H9 (cell line): Measurements from ENCODE around the gene KAZN. TPM values are rescaled to one million over a fixed set of nuclear protein-coding genes. Genes with fewer than 3 reads are reported as not detected.

ENCODE experiments used
- DNase-seq: peaks from one replicate; pipeline ENCODE4 v3.0.0-alpha.2; 2017
- H2AFZ ChIP-seq: one replicate; pipeline ENCODE4 v1.6.1; 2013; ENCODE audit warnings: mild to moderate bottlenecking, low read length, control low read depth, moderate library complexity
- H2AK5ac ChIP-seq: 2 replicates; pipeline ENCODE4 v1.6.1; 2013; ENCODE audit warnings: low read length, control low read depth, mixed read lengths; ENCODE audit not compliant: insufficient read length
- H2BK120ac ChIP-seq: one replicate; pipeline ENCODE4 v1.6.1; 2013; ENCODE audit warnings: low read depth, mild to moderate bottlenecking, low read length, control low read depth, inconsistent platforms; ENCODE audit not compliant: poor library complexity, severe bottlenecking
- H2BK12ac ChIP-seq: 2 replicates; pipeline ENCODE4 v1.6.1; 2013; ENCODE audit warnings: low read length, control low read depth, mixed read lengths, low read depth; ENCODE audit not compliant: insufficient read length
- H2BK15ac ChIP-seq: 2 replicates; pipeline ENCODE4 v1.6.1; 2013; ENCODE audit warnings: low read depth, low read length, control low read depth
- H2BK20ac ChIP-seq: one replicate; pipeline ENCODE4 v1.6.1; 2013; ENCODE audit warnings: low read depth, mild to moderate bottlenecking, low read length, control low read depth, inconsistent platforms; ENCODE audit not compliant: poor library complexity, severe bottlenecking
- H2BK5ac ChIP-seq: 2 replicates; pipeline ENCODE4 v1.6.1; 2013; ENCODE audit warnings: low read length, control low read depth, mixed read lengths; ENCODE audit not compliant: insufficient read length
- H3K14ac ChIP-seq: 2 replicates; pipeline ENCODE4 v1.6.1; 2013; ENCODE audit warnings: low read length, control low read depth; ENCODE audit not compliant: insufficient read depth
- H3K18ac ChIP-seq: 2 replicates; pipeline ENCODE4 v1.6.1; 2013; ENCODE audit warnings: low read depth, mild to moderate bottlenecking, mixed read lengths, low read length, control low read depth; ENCODE audit not compliant: insufficient read length
- H3K23ac ChIP-seq: 2 replicates; pipeline ENCODE4 v1.6.1; 2013; ENCODE audit warnings: low read length, control low read depth, mixed read lengths, low read depth; ENCODE audit not compliant: insufficient read length
- H3K23me2 ChIP-seq: 2 replicates; pipeline ENCODE4 v1.6.1; 2013; ENCODE audit warnings: low read depth, mild to moderate bottlenecking, mixed read lengths, low read length, control low read depth; ENCODE audit not compliant: insufficient read length, poor library complexity, severe bottlenecking
- H3K27ac ChIP-seq: 2 replicates; pipeline ENCODE4 v1.5.1; 2013; ENCODE audit warnings: low read length, control low read depth, mixed read lengths, low read depth; ENCODE audit not compliant: insufficient read length
- H3K27me3 ChIP-seq: 2 replicates; pipeline ENCODE4 v1.6.1; 2013; ENCODE audit warnings: low read length, control low read depth, inconsistent platforms; ENCODE audit not compliant: insufficient read depth
- H3K4ac ChIP-seq: 2 replicates; pipeline ENCODE4 v1.6.1; 2013; ENCODE audit warnings: low read depth, mild to moderate bottlenecking, control low read depth, inconsistent platforms, low read length, moderate library complexity
- H3K4me1 ChIP-seq: 2 replicates; pipeline ENCODE4 v1.6.1; 2013; ENCODE audit warnings: low read length, control low read depth, inconsistent platforms; ENCODE audit not compliant: insufficient read depth
- H3K4me2 ChIP-seq: 2 replicates; pipeline ENCODE4 v1.6.1; 2013; ENCODE audit warnings: low read length, control low read depth, mixed read lengths; ENCODE audit not compliant: insufficient read length, insufficient read depth
- H3K56ac ChIP-seq: 2 replicates; pipeline ENCODE4 v1.6.1; 2013; ENCODE audit warnings: low read depth, mild to moderate bottlenecking, mixed read lengths, low read length, control low read depth; ENCODE audit not compliant: insufficient read length
- H3K79me1 ChIP-seq: 2 replicates; pipeline ENCODE4 v1.6.1; 2013; ENCODE audit warnings: low read depth, mild to moderate bottlenecking, moderate library complexity, low read length, control low read depth, inconsistent platforms; ENCODE audit not compliant: insufficient read depth, poor library complexity, severe bottlenecking
- H3K79me2 ChIP-seq: 2 replicates; pipeline ENCODE4 v1.6.1; 2013; ENCODE audit warnings: low read length, control low read depth, inconsistent platforms; ENCODE audit not compliant: insufficient read depth
- H3K9ac ChIP-seq: 2 replicates; pipeline ENCODE4 v1.6.1; 2013; ENCODE audit warnings: low read length, control low read depth, mixed read lengths; ENCODE audit not compliant: insufficient read length; ENCODE audit errors: extremely low read depth
- H3K9me3 ChIP-seq: one replicate; pipeline ENCODE4 v1.6.1; 2013; ENCODE audit warnings: low read depth, low read length, inconsistent platforms; ENCODE audit not compliant: control insufficient read depth
- H3T11ph ChIP-seq: one replicate; pipeline ENCODE4 v1.6.1; 2013; ENCODE audit warnings: mild to moderate bottlenecking, low read length, control low read depth, inconsistent platforms
- H4K20me1 ChIP-seq: one replicate; pipeline ENCODE4 v1.6.1; 2013; ENCODE audit not compliant: control insufficient read depth, insufficient read length, insufficient read depth
- H4K5ac ChIP-seq: 2 replicates; pipeline ENCODE4 v1.6.1; 2013; ENCODE audit warnings: low read depth, mild to moderate bottlenecking, mixed read lengths, low read length, control low read depth; ENCODE audit not compliant: insufficient read length
- H4K8ac ChIP-seq: replicated peaks from 2 replicates; pipeline ENCODE4 v1.6.1; 2013; ENCODE audit warnings: low read length, control low read depth, mixed read lengths, low read depth; ENCODE audit not compliant: insufficient read length
- H4K91ac ChIP-seq: 2 replicates; pipeline ENCODE4 v1.6.1; 2013; ENCODE audit warnings: low read depth, mild to moderate bottlenecking, moderate library complexity, mixed read lengths, low read length, control low read depth; ENCODE audit not compliant: insufficient read length
- H3K27ac Mint-ChIP-seq, 3 experiments: 2 replicates in 2 of 3; 3 replicates in 1 of 3; pipeline ENCODE4 v1.8.0; 2020 to 2021; ENCODE audit warnings: mixed read lengths in 3 of 3, mild to moderate bottlenecking in 1 of 3, moderate library complexity in 1 of 3
- H3K27me3 Mint-ChIP-seq: 2 replicates; pipeline ENCODE4 v1.8.0; 2021; ENCODE audit warnings: low read depth, mild to moderate bottlenecking, moderate library complexity, mixed read lengths
- H3K36me3 Mint-ChIP-seq, 3 experiments: 2 replicates in 2 of 3; 3 replicates in 1 of 3; pipeline ENCODE4 v1.8.0; 2020 to 2021; ENCODE audit warnings: low read depth in 3 of 3, mixed read lengths in 3 of 3; ENCODE audit not compliant: insufficient read depth in 1 of 3
- H3K4me1 Mint-ChIP-seq, 2 experiments: 2 replicates each; pipeline ENCODE4 v1.8.0; 2020; ENCODE audit warnings: mixed read lengths in 2 of 2
- H3K4me3 Mint-ChIP-seq, 2 experiments: 2 replicates in 1 of 2; 3 replicates in 1 of 2; pipeline ENCODE4 v1.8.0; 2020 to 2021; ENCODE audit warnings: mild to moderate bottlenecking in 2 of 2, mixed read lengths in 2 of 2, moderate library complexity in 1 of 2
- H3K9me3 Mint-ChIP-seq, 2 experiments: 2 replicates in 1 of 2; 3 replicates in 1 of 2; pipeline ENCODE4 v1.8.0; 2020; ENCODE audit warnings: mild to moderate bottlenecking in 2 of 2, mixed read lengths in 2 of 2, moderate library complexity in 1 of 2
- CTCF ChIP-seq: fragments of 200-600 bp; sonication (generic); conservative IDR thresholded peaks from 3 replicates; pipeline ENCODE4 v1.8.0; 2021; ENCODE audit warnings: antibody characterized with exemption, mild to moderate bottlenecking
- WGBS: extraction: QIAGEN DNeasy Blood & Tissue Kit; methylation state at CpG from one replicate; pipeline ENCODE4 v1.1.7; 2013; ENCODE audit warnings: missing lambda C conversion rate, low lambda C conversion rate, mixed read lengths; ENCODE audit not compliant: insufficient read length; ENCODE audit errors: extremely low coverage; 5-methylcytosine and 5-hydroxymethylcytosine counted together
- total RNA-seq: library from RNA; stranded (reverse); gene quantifications from 2 replicates; pipeline ENCODE4 v1.2.1, GENCODE V29; 2021

KAZN gene
- total RNA-seq, 1 experiment from 2014 or later: 7.6 TPM

DNA sequence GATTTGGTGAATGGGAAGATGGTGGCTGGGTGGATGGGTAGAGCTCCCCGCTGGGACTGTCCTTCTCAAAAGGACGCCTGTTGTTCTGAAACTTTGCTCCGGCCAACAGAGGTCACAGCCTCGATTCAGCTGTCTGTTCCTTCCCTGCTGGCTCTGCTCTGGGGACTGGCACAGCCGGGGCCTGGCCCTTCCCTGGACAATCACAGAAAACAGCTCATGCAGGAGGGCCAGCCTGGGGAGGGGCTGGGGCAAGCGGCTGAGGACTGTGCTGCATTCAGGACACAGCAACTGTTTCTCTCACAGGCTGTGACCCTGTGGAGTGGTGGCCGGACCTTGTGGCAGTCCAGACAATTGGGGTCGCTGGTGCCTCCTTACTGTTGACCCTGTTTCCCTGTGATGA is 444.4 kb downstream of the KAZN start:
- H3K9me3 Mint-ChIP-seq: no peaks in the 10 kb centered on the region
- H2BK5ac ChIP-seq: no peak overlapping the region
- no peak overlapping the region for H3K56ac ChIP-seq
- H3K9me3 ChIP-seq: no peaks in the 10 kb centered on the region
- no peak overlapping the region for H2BK120ac ChIP-seq
- H3K4me2 ChIP-seq: no peak overlapping the region
- no peaks in the 10 kb centered on the region for H4K20me1 ChIP-seq
- no peak overlapping the region for H3K9ac ChIP-seq
- no peak overlapping the region for H4K91ac ChIP-seq
- no peaks in the 10 kb centered on the region for H3K27me3 Mint-ChIP-seq
- no peak overlapping the region for H2BK20ac ChIP-seq
- no peak overlapping the region for H3K14ac ChIP-seq
- no peak overlapping the region for H3K4me3 Mint-ChIP-seq
- WGBS: no CpG with 5 or more reads among the region's 8 CpGs
- no peak for TF ChIP-seq CTCF
- no peaks in the 10 kb centered on the region for H3K4me1 ChIP-seq
- H3K27me3 ChIP-seq: no peaks in the 10 kb centered on the region
- no peak overlapping the region for H2BK15ac ChIP-seq
- H4K8ac ChIP-seq: no peak overlapping the region
- H2AFZ ChIP-seq: no peak overlapping the region
- H3K23me2 ChIP-seq: no peaks in the 10 kb centered on the region
- H3K4ac ChIP-seq: no peak overlapping the region
- no peak for DNase-seq
- H3K79me1 ChIP-seq: no peaks in the 10 kb centered on the region
- H3K18ac ChIP-seq: no peak overlapping the region
- H3K27ac Mint-ChIP-seq: peak overlapping the region in 2 of 3 experiments; percentile 62 to 87; a peak in 2 of 7 replicates
- no peak overlapping the region for H3T11ph ChIP-seq
- H3K79me2 ChIP-seq: no peaks in the 10 kb centered on the region
- peaks cover 0 to 3% of the 10 kb centered on the region in 2 experiments; a peak in 1 of 4 replicates for H3K4me1 Mint-ChIP-seq
- no peak overlapping the region for H2BK12ac ChIP-seq
- no peak overlapping the region for H3K27ac ChIP-seq
- H2AK5ac ChIP-seq: no peak overlapping the region
- H3K36me3 Mint-ChIP-seq: no peaks in the 10 kb centered on the region
- H4K5ac ChIP-seq: no peak overlapping the region
- H3K23ac ChIP-seq: no peak overlapping the region
